Osteoblast (primary cell): ENCODE results near the gene MACROD2. TPM values are rescaled to one million over a fixed set of nuclear protein-coding genes. Genes with fewer than 3 reads are reported as not detected.

Experiments
- DNase-seq: peaks from one replicate; pipeline ENCODE4 v3.0.0; 2011; ENCODE audit warnings: low spot score, mixed read lengths; ENCODE audit not compliant: insufficient read length; ENCODE audit errors: missing footprints
- H2AFZ ChIP-seq: 2 replicates; pipeline ENCODE4 v1.6.0; 2011; ENCODE audit warnings: mild to moderate bottlenecking, low read length
- H3K27ac ChIP-seq: 2 replicates; pipeline ENCODE4 v1.5.1; 2011; ENCODE audit warnings: mild to moderate bottlenecking, low read depth, low read length, moderate library complexity
- H3K27me3 ChIP-seq: 2 replicates; pipeline ENCODE4 v1.6.0; 2012; ENCODE audit warnings: mild to moderate bottlenecking, control low read depth, inconsistent platforms, low read length, moderate library complexity; ENCODE audit not compliant: insufficient read depth
- H3K36me3 ChIP-seq: 2 replicates; pipeline ENCODE4 v1.5.1; 2011; ENCODE audit warnings: mild to moderate bottlenecking, low read length, control low read depth, moderate library complexity; ENCODE audit not compliant: insufficient read depth
- H3K4me1 ChIP-seq: 2 replicates; pipeline ENCODE4 v1.5.1; 2011; ENCODE audit warnings: mild to moderate bottlenecking, low read length, control low read depth, moderate library complexity; ENCODE audit not compliant: insufficient read depth
- H3K4me2 ChIP-seq: 2 replicates; pipeline ENCODE4 v1.6.0; 2011; ENCODE audit warnings: mild to moderate bottlenecking, low read length; ENCODE audit not compliant: insufficient read depth
- H3K4me3 ChIP-seq: fragments of 200-600 bp; sonication (generic); 3 replicates; pipeline ENCODE4 v1.5.1; 2012; ENCODE audit warnings: mild to moderate bottlenecking, low read length, inconsistent platforms; ENCODE audit not compliant: insufficient read depth
- H3K79me2 ChIP-seq: 2 replicates; pipeline ENCODE4 v1.6.0; 2012; ENCODE audit warnings: mild to moderate bottlenecking, low read length, control low read depth, inconsistent platforms; ENCODE audit not compliant: insufficient read depth
- H3K9me3 ChIP-seq: 2 replicates; pipeline ENCODE4 v1.5.1; 2011; ENCODE audit warnings: low read depth, low read length, control low read depth
- H4K20me1 ChIP-seq: 2 replicates; pipeline ENCODE4 v1.6.0; 2012; ENCODE audit warnings: mild to moderate bottlenecking, low read length, control low read depth; ENCODE audit not compliant: insufficient read depth
- total RNA-seq: library from RNA; depleted of rRNA; stranded (reverse); fragments of >200 nt; gene quantifications from 2 replicates; pipeline ENCODE4 v1.2.3, GENCODE V29; 2012
- TF ChIP-seq, protein P1 (sequence below): IDR thresholded peaks from 2 replicates; pipeline ENCODE4 v1.5.1; 2011; ENCODE audit warnings: mild to moderate bottlenecking, low read depth, low read length, moderate library complexity; ENCODE audit errors: extremely low read depth

The MACROD2 gene
- total RNA-seq, 1 donor = 4.0 TPM

DNA sequence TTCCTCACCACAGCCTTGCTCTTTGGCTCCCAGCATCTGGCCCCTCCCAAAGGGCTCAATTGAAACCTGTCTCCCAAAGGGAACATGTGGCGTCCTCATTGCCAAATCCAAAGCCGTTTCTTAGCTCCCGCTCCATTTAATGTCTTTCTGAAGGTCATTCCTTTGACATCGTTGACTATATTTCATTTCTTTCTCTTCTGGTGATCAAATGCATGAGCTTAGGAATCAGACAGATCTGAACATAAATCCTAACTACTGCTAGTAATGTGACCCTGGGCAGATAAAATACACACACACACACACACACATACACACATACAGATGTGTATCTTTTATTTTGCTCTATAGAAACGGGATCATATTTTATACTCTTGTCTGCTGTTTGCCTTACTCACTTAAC lies 1306.8 kb downstream of the MACROD2 start:
- TF ChIP-seq, protein P1, sequence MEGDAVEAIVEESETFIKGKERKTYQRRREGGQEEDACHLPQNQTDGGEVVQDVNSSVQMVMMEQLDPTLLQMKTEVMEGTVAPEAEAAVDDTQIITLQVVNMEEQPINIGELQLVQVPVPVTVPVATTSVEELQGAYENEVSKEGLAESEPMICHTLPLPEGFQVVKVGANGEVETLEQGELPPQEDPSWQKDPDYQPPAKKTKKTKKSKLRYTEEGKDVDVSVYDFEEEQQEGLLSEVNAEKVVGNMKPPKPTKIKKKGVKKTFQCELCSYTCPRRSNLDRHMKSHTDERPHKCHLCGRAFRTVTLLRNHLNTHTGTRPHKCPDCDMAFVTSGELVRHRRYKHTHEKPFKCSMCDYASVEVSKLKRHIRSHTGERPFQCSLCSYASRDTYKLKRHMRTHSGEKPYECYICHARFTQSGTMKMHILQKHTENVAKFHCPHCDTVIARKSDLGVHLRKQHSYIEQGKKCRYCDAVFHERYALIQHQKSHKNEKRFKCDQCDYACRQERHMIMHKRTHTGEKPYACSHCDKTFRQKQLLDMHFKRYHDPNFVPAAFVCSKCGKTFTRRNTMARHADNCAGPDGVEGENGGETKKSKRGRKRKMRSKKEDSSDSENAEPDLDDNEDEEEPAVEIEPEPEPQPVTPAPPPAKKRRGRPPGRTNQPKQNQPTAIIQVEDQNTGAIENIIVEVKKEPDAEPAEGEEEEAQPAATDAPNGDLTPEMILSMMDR = no peak
- no peak for DNase-seq
- Histone ChIP-seq H3K9me3 (no peaks in the 10 kb centered on the region), H3K27me3 (no peaks in the 10 kb centered on the region), H3K4me3 (no peak overlapping the region), H3K4me2 (no peak overlapping the region), H3K27ac (no peak overlapping the region), H3K36me3 (no peaks in the 10 kb centered on the region), H3K4me1 (no peaks in the 10 kb centered on the region), H2AFZ (no peak overlapping the region), H3K79me2 (no peaks in the 10 kb centered on the region), H4K20me1 (no peaks in the 10 kb centered on the region)

DNA sequence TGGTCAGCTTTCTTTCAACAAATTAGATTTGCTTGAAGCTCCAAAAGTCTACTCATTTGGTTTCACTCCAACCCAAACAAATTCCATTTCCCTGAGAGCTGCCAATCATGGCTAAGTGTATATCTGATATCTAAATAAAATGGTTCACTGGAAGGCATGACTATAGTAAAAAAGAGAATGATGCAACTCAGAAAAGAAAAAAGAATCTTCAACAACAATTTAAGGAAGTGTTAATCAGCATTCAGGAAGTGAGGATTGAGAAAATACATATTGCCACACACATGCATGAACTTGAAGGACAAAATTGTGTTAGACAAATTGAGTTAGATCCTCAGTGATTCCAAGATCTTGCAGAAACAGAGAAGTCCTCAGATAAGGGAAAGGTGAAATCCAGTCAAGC lies 1315.0 kb downstream of the MACROD2 start:
- Histone ChIP-seq H2AFZ (no peak overlapping the region), H4K20me1 (no peaks in the 10 kb centered on the region), H3K4me2 (no peak overlapping the region), H3K27me3 (no peaks in the 10 kb centered on the region), H3K9me3 (no peaks in the 10 kb centered on the region), H3K79me2 (no peaks in the 10 kb centered on the region), H3K4me3 (no peak overlapping the region), H3K27ac (no peak overlapping the region), H3K4me1 (no peaks in the 10 kb centered on the region), H3K36me3 (no peaks in the 10 kb centered on the region)
- TF ChIP-seq, protein P1 = no peak
- DNase-seq = no peak

DNA sequence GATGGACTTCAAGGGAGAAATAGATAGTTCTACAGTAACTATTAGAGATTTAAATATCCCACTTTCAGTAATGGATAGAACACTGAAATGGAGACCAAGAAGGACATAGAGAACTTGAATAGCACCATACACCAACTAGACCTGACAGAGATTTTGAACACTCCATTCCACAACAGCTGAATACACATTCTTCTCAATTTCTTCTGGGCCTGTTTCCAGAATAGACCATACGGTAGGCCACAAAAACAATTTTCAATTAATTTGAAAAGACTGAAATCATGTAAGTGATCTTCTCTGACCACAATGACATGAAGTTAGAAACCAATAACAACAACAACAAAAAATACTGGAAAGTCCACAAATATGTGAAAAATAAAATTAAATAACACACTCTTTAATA lies 1321.2 kb downstream of the MACROD2 start:
- DNase-seq = no peak
- Histone ChIP-seq H3K4me3 (no peak overlapping the region), H3K36me3 (no peaks in the 10 kb centered on the region), H3K79me2 (no peaks in the 10 kb centered on the region), H3K4me2 (no peak overlapping the region), H3K27ac (no peak overlapping the region), H3K4me1 (no peaks in the 10 kb centered on the region), H2AFZ (no peak overlapping the region), H3K27me3 (no peaks in the 10 kb centered on the region), H3K9me3 (no peaks in the 10 kb centered on the region), H4K20me1 (no peaks in the 10 kb centered on the region)
- TF ChIP-seq, protein P1 = no peak

DNA sequence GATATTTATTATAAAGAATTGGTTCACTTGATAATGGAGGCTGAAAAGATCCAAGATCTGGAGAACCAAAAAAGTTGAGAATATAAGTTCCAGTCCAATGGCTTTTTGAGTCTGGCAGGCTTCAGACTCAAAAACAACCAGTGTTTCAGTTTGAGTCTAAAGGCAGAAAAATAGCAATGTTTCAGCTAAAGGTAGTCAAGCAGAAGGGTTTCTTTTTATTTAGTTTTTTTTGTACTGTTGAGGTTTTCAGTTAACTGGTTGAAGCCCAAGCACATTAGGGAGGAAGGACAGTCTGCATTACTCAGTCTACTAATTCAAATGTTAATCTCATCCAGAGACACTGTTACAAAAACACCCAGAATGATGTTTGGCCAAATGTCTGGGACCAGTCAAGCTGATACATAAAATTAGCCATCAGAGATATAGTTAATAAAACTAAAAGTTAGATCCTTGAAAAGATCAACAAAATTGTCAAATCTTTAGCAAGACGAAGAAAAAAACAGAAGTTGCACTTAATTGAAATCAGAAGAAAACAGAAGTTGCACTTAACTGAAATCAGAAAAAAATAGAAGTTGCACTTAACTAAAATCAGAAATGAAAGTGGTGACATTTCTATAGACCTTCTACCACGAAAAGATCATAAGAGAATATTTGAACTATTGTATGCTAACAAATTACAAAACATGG lies 1322.4 kb downstream of the MACROD2 start:
- Histone ChIP-seq H3K4me1 (no peaks in the 10 kb centered on the region), H3K27me3 (no peaks in the 10 kb centered on the region), H3K36me3 (no peaks in the 10 kb centered on the region), H2AFZ (no peak overlapping the region), H3K9me3 (no peaks in the 10 kb centered on the region), H3K4me2 (no peak overlapping the region), H3K4me3 (no peak overlapping the region), H3K79me2 (no peaks in the 10 kb centered on the region), H3K27ac (no peak overlapping the region), H4K20me1 (no peaks in the 10 kb centered on the region)
- TF ChIP-seq, protein P1 = no peak
- no peak for DNase-seq
